Activated CD4-positive, alpha-beta T cell treated with anti-CD3 and anti-CD28 coated beads, Interleukin-2, amount 10 ng/mL, durations not matched to agents 7 days and 5 days (primary cell): Measurements from ENCODE around the gene ERC1. TPM values are rescaled to one million over a fixed set of nuclear protein-coding genes. Genes with fewer than 3 reads are reported as not detected.
"Not testable (repeated sequence)": the region's sequence is repeated elsewhere in the genome, so short reads cannot be mapped to it uniquely, and the experiment has no call there.

ENCODE experiments used
- CTCF ChIA-PET: fragments of 350-600 bp; sonication (Branson Sonifier 250); formaldehyde crosslinking; loops from one replicate; lab custom pipeline; 2021; ENCODE audit warnings: antibody characterized with exemption; lab: Charles Lee
- POLR2A ChIA-PET: fragments of 350-600 bp; sonication (Branson Sonifier 250); formaldehyde crosslinking; loops from one replicate; lab custom pipeline; 2021; ENCODE audit warnings: antibody characterized with exemption; lab: Charles Lee
- DNase-seq: peaks from one replicate; pipeline ENCODE4 v3.0.0-alpha.2; 2020
- H3K27ac Mint-ChIP-seq: one replicate; pipeline ENCODE4 v1.8.0; 2021; ENCODE audit warnings: mild to moderate bottlenecking, moderate library complexity, mixed read lengths
- H3K27me3 Mint-ChIP-seq: one replicate; pipeline ENCODE4 v1.8.0; 2021; ENCODE audit warnings: mixed read lengths
- H3K36me3 Mint-ChIP-seq: one replicate; pipeline ENCODE4 v1.8.0; 2021; ENCODE audit warnings: low read depth, mixed read lengths
- H3K4me1 Mint-ChIP-seq: one replicate; pipeline ENCODE4 v1.8.0; 2021; ENCODE audit warnings: mixed read lengths
- H3K4me3 Mint-ChIP-seq: one replicate; pipeline ENCODE4 v1.8.0; 2021; ENCODE audit warnings: mild to moderate bottlenecking, moderate library complexity, mixed read lengths
- H3K9me3 Mint-ChIP-seq: one replicate; pipeline ENCODE4 v1.8.0; 2021; ENCODE audit warnings: mixed read lengths
- total RNA-seq, 2 experiments: library from RNA; stranded (reverse); gene quantifications; one replicate each; pipeline ENCODE4 v1.2.3, GENCODE V29; 2021

ERC1 gene
- total RNA-seq, 2 experiments from 2014 or later, result 38.7 to 43.4 TPM

DNA sequence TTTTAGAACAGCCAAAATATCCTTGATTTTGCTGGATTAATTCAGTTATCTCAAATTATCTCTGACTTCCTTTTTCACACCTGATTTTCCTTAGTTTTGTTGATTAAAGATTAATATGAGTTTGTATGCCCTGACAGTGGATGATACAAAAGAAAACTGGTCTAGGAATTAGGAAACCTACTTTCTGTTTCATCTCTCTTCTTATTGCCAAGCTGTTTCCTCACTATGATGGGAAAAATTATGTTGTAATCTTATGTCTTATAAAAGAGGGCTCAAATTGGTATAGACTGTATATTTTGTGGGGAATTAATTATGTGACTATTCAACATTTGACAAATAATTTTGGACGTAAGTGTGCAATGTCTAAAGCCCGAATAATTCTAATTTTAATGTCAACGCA lies 331.8 kb downstream of the ERC1 start:
- Mint-ChIP-seq H3K27me3 (no peaks in the 10 kb centered on the region), H3K4me3 (no peak overlapping the region), H3K4me1 (peaks cover 11% of the 10 kb centered on the region), H3K36me3 (no peaks in the 10 kb centered on the region), H3K27ac (no peak overlapping the region), H3K9me3 (no peaks in the 10 kb centered on the region)
- DNase-seq, result no peak
- ChIA-PET POLR2A (no interaction called here), CTCF (no interaction called here)

DNA sequence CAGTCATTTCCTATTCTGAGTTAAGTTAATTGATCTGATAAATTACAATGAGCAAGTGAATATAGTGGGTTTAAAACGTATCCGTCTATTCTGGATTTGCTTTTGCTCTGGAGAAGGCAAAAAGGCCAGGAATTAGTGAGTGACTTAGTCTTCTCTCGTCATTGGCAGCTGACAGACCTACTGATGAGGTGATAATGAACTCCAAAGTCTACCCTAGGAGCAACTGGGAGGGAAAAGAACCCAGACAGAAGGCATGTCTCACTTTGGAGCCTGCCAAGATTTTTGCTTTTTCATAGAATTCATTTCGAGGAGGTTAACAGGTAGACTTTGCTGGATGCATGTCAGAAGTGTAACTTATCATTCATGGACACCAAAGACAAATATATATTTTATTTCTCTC lies 333.1 kb downstream of the ERC1 start:
- no peak for DNase-seq
- Mint-ChIP-seq H3K27ac (no peak overlapping the region), H3K9me3 (no peaks in the 10 kb centered on the region), H3K36me3 (no peaks in the 10 kb centered on the region), H3K4me1 (peaks cover 11% of the 10 kb centered on the region), H3K4me3 (no peak overlapping the region), H3K27me3 (no peaks in the 10 kb centered on the region)
- CTCF ChIA-PET, result no interaction called here
- POLR2A ChIA-PET, result no interaction called here

DNA sequence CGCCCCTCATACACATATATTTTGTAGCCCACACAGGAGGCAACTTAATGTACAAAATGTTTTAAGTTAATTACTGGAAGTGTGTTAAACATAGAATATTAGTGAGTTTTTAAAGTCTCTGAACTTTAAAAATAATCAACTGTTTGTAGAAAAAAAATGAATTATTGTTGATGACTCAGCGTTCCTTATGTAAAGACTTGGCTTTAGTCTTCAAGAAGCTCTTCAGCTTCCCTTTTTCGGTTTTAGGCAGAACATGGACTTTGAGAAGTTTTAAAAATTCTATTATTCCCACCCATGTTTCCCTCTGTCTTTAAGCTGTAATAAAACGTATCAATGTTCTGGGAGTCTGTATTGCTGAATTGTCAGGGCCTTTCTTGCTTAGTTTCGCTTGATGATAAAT lies 333.9 kb downstream of the ERC1 start:
- ChIA-PET POLR2A (no interaction called here), CTCF (no interaction called here)
- H3K4me3 Mint-ChIP-seq, result no peak overlapping the region
- H3K4me1 Mint-ChIP-seq, result peaks cover 11% of the 10 kb centered on the region
- no peaks in the 10 kb centered on the region for H3K9me3 Mint-ChIP-seq
- H3K27ac Mint-ChIP-seq, result no peak overlapping the region
- no peaks in the 10 kb centered on the region for H3K27me3 Mint-ChIP-seq
- no peak for DNase-seq
- H3K36me3 Mint-ChIP-seq, result no peaks in the 10 kb centered on the region

DNA sequence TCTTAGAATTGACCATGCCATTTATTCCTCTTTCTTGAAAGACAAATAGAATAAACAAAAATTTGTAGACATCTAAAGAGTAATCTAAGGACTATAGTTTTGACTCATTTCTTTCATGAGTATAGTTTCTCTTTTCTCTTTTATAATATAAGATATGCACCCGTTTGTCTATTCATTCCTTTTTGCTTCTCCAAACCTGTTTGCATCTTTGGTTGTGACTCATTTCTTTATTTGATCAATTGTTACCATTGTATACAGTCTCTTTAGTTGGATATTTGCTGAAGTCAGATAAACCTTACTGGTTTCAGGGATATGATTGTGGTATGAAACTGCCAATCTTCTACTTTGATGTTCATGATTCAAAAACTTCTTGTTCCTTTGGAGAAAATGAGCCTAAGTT lies 334.6 kb downstream of the ERC1 start:
- CTCF ChIA-PET, result no interaction called here

DNA sequence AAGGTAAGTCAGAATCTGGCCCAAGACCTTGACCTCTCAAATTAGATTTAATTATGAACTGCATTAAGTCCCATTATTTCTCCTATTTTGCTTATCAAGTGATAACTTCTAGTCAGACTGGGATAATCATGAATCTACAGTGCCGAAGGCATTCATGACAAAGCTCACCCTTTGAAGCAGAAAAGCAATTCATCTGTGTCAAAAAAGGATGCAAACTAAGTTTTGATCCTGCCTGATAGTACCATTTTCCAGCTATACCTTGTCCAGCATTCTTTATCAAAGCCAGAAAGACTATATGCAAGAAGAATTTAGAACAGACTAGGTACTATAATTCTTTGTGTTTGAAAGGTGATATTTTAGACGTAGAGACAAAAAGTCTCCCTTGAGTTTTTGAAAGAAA lies 335.2 kb downstream of the ERC1 start:
- Mint-ChIP-seq H3K27me3 (no peaks in the 10 kb centered on the region), H3K4me1 (peaks cover 11% of the 10 kb centered on the region), H3K27ac (no peak overlapping the region), H3K9me3 (no peaks in the 10 kb centered on the region), H3K4me3 (no peak overlapping the region), H3K36me3 (no peaks in the 10 kb centered on the region)
- ChIA-PET CTCF (no interaction called here), POLR2A (no interaction called here)
- no peak for DNase-seq

More for the DNA sequence above, 334.6 kb downstream of the ERC1 start:
- no peak overlapping the region for H3K4me3 Mint-ChIP-seq
- DNase-seq, result no peak
- H3K4me1 Mint-ChIP-seq, result peaks cover 11% of the 10 kb centered on the region
- H3K9me3 Mint-ChIP-seq, result no peaks in the 10 kb centered on the region
- POLR2A ChIA-PET, result no interaction called here
- no peak overlapping the region for H3K27ac Mint-ChIP-seq
- H3K27me3 Mint-ChIP-seq, result no peaks in the 10 kb centered on the region
- no peaks in the 10 kb centered on the region for H3K36me3 Mint-ChIP-seq

DNA sequence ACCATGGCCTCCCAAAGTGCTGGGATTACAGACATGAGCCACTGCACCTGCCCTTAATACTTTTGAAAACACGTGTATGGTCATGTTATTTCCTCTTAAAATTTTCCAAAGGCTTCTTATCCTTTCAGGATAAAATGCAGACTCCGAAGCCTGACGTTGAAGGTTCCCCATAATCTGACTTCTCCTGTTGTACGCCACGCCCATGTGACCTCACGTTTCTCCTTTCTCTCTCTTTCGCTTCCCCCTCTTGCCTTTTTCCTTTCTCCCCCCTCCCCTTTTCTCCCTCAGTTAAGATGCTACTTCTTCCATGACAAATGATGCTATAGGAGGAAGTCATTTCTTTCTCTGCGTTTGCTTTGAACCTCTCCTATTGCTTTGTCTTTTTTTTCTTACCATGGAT lies 337.4 kb downstream of the ERC1 start:
- ChIA-PET CTCF (no interaction called here), POLR2A (no interaction called here)
- Mint-ChIP-seq H3K4me1 (peaks cover 11% of the 10 kb centered on the region), H3K4me3 (no peak overlapping the region), H3K36me3 (no peaks in the 10 kb centered on the region), H3K27ac (no peak overlapping the region), H3K9me3 (no peaks in the 10 kb centered on the region), H3K27me3 (no peaks in the 10 kb centered on the region)
- no peak for DNase-seq

DNA sequence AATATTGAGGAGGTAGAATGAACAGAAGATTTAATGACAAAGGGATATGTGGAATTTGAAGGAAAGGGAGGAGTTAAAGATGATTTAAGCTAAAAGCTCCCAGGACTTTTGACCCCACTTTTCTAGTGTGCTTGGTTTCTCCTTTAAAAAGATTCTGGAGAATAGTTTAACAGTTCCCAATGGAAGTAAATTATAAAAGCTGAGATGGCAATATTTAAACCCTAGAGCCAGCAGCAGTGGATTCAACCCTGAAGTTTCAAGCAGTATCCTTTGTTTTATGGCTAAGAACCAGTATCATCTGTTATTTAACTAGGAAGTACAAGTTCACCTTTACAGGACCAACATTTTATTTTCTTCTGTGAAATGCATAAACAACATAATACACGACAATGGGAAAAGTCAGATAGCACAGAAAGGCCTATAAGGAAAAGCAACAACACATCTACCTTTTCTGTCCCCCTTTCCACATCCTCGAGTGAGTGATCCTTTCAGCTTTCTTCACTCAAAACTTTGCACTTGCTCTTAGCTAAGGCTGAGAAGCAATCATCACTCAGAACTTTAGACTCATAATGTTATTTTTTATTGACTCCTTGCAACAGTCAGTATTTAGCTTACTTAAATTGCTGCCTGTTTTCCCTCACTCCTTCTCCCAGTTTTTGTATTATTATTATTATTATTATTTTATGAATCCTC lies 338.9 kb downstream of the ERC1 start:
- Mint-ChIP-seq H3K4me3 (no peak overlapping the region), H3K4me1 (peaks cover 11% of the 10 kb centered on the region), H3K27ac (no peak overlapping the region), H3K9me3 (no peaks in the 10 kb centered on the region), H3K27me3 (no peaks in the 10 kb centered on the region), H3K36me3 (no peaks in the 10 kb centered on the region)
- CTCF ChIA-PET, result no interaction called here
- no peak for DNase-seq
- POLR2A ChIA-PET, result interaction anchor here (0.6 kb wide), 1 partner anchor 113 kb away, joined by 3 read pairs; no protein-coding TSS in a partner anchor

DNA sequence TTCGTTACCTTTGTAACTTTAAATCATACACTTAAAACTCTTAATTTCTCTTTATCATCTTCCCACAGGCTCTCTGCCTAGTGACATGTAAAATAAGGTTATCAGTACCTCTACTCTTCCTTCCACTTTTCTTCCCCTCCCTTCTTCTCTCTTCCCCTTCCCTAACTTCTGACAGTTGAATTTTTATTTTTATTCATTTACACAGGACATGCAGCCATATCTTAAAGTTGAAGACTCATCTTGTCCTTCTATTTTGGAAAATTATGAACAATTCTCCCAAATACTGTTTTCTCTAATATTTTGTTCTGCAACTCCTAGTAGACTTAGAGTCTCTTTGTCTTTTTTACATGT lies 339.4 kb downstream of the ERC1 start:
- Mint-ChIP-seq H3K27me3 (no peaks in the 10 kb centered on the region), H3K9me3 (no peaks in the 10 kb centered on the region)
- POLR2A ChIA-PET, result no interaction called here

DNA sequence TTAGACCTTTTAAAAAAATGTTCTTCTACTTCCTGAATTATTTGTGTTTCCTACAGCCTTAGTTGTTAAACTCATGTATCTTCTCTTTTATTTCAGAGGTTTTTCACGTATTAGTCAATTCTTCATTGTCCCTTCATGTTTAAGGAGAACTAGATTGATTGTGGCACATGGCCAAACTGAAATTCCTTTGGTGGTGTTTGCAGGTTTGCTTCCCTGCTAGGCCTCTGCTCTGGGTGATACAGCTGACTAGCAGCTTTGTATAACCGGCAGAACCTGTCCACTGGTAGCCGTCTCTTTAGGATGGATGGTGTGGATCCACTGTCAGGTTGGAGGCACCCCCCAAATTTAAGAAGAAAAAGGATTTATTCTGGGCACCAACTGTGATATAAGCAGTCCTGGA lies 341.3 kb downstream of the ERC1 start:
- DNase-seq, result no peak
- ChIA-PET POLR2A (no interaction called here), CTCF (no interaction called here)
- H3K36me3 Mint-ChIP-seq, result no peaks in the 10 kb centered on the region
- H3K27ac Mint-ChIP-seq, result no peak overlapping the region
- no peak overlapping the region for H3K4me3 Mint-ChIP-seq
- no peaks in the 10 kb centered on the region for H3K9me3 Mint-ChIP-seq
- H3K4me1 Mint-ChIP-seq, result no peaks in the 10 kb centered on the region
- H3K27me3 Mint-ChIP-seq, result no peaks in the 10 kb centered on the region

More for the DNA sequence above, 339.4 kb downstream of the ERC1 start:
- Mint-ChIP-seq H3K4me1 (peaks cover 8% of the 10 kb centered on the region), H3K36me3 (no peaks in the 10 kb centered on the region), H3K27ac (no peak overlapping the region), H3K4me3 (no peak overlapping the region)
- no peak for DNase-seq
- CTCF ChIA-PET, result no interaction called here

DNA sequence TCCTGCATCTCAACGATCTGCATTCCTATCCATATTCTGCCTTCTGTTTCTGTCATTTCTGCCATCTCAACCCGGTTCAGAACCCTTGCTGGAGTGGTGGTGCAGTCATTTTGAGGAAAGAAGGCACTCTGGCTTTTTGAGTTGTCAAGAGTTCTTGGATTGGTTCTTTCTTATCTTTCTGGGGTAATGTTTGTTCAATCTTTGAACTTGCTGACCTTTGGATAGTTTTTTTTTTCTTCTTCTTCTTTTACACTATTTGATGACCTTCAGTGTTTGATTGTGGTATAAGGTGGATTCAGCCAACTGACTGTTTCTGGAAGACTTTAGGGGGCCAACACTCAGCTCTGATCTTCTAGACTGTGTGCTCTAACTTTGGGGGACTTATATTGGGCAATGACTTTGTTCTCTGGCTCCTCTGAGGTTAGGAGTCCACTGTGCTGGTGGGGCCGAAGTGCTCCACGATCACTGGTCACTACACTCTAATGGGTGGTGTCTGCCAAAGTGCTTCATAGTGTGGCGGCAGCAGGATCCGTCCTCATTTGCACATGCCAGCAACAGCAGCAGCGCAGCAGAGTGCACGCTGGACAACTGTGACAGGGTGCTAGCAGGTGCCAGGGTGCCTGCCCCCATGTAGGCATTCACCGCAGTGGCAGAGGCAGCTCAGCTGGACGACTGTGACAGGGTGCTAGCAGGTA lies 347.6 kb downstream of the ERC1 start:
- POLR2A ChIA-PET, result no interaction called here
- Mint-ChIP-seq H3K27ac (no peak overlapping the region), H3K27me3 (no peaks in the 10 kb centered on the region), H3K4me1 (no peaks in the 10 kb centered on the region), H3K36me3 (peaks cover 3% of the 10 kb centered on the region), H3K9me3 (no peaks in the 10 kb centered on the region), H3K4me3 (no peak overlapping the region)
- no peak for DNase-seq
- CTCF ChIA-PET, result interaction anchor here (0.6 kb wide), 1 partner anchor 14 kb away, joined by 3 read pairs; no protein-coding TSS in a partner anchor

DNA sequence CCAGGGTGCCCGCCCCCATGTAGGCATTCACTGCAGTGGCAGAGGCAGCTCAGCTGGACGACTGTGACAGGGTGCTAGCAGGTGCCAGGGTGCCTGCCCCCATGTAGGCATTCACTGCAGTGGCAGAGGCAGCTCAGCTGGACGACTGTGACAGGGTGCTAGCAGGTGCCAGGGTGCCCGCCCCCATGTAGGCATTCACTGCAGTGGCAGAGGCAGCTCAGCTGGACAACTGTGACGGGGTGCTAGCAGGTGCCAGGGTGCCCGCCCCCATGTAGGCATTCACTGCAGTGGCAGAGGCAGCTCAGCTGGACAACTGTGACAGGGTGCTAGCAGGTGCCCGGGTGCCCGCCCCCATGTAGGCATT lies 348.1 kb downstream of the ERC1 start:
- H3K27ac Mint-ChIP-seq, CTCF ChIA-PET, H3K4me1 Mint-ChIP-seq, H3K4me3 Mint-ChIP-seq, DNase-seq, H3K9me3 Mint-ChIP-seq, H3K27me3 Mint-ChIP-seq, H3K36me3 Mint-ChIP-seq, POLR2A ChIA-PET: not testable (repeated sequence)

DNA sequence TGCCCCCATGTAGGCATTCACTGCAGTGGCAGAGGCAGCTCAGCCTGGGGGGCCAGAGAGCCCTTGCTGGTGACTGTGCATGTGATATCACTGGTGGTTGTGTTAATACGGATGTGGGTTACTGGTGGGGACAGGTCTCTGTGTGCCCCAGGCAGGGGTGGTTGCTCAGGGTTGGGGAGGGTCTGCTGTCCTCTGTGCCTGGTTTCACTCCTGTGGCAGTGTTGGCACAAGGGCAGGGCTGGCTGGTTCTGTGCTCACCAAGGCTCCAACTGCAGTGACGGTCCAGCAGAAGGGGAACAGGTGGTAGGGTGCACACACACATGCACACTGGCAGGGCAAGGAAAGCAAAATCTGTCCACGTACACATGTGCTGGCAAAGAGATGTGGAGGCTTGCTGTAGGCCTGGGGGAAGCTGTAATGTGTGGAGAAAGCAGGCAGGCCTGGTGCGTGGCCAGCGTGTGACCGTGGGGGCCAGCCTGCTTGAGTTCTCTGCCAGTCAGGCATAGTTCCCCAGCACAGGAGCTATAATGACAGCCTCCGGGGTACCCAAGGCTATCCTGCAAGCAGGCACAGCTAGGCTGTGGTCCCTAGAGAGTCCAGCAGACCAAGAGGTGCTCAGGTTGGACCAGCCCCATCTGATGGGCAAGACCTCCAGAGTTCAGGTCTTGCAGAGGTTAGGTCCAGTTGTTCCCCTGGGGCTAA lies 348.7 kb downstream of the ERC1 start:
- Mint-ChIP-seq H3K4me3 (no peak overlapping the region), H3K27ac (no peak overlapping the region), H3K4me1 (peaks cover 2% of the 10 kb centered on the region), H3K27me3 (no peaks in the 10 kb centered on the region), H3K9me3 (no peaks in the 10 kb centered on the region), H3K36me3 (peaks cover 3% of the 10 kb centered on the region)
- DNase-seq, result no peak
- ChIA-PET CTCF (no interaction called here), POLR2A (no interaction called here)

DNA sequence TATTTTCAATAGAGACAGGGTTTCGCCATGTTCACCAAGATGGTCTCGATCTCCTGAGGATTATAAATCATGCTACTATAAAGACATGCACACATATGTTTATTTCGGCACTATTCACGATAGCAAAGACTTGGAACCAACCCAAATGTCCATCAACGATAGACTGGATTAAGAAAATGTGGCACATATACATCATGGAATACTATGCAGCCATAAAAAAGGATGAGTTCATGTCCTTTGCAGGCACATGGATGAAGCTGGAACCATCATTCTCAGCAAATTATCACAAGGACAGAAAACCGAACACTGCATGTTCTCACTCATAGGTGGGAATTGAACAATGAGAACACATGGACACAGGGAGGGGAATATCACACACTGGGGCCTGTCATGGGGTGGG lies 350.2 kb downstream of the ERC1 start:
- not testable (repeated sequence) for H3K27me3 Mint-ChIP-seq, H3K4me3 Mint-ChIP-seq

More for the DNA sequence above, 350.2 kb downstream of the ERC1 start:
- H3K9me3 Mint-ChIP-seq, H3K27ac Mint-ChIP-seq, DNase-seq, CTCF ChIA-PET, H3K36me3 Mint-ChIP-seq, POLR2A ChIA-PET, H3K4me1 Mint-ChIP-seq: not testable (repeated sequence)
